ENCODE results near the gene RNU1-3. TPM values are rescaled to one million over a fixed set of nuclear protein-coding genes. Genes with fewer than 3 reads are reported as not detected.
"Not testable (repeated sequence)": the region's sequence is repeated elsewhere in the genome, so short reads cannot be mapped to it uniquely, and the experiment has no call there.

Gene RNU1-3
- total RNA-seq, 1 donor from 2014 or later: under 0.01 TPM

GRCh38 chr1:16707130-16708093 lies 40.7 kb upstream of the RNU1-3 start:
- not testable (repeated sequence) for H4K20me1 ChIP-seq (ENCODE audit: low read depth); H3K27me3 Mint-ChIP-seq (ENCODE audit: insufficient read depth, low read depth); H3K36me3 ChIP-seq; H3K79me2 ChIP-seq (ENCODE audit: low read depth); H3K27ac ChIP-seq; H2AFZ ChIP-seq (replicated peaks); H3K4me1 ChIP-seq; H3K9me3 Mint-ChIP-seq; H3K27ac Mint-ChIP-seq; H3K4me1 Mint-ChIP-seq; H3K9ac ChIP-seq; DNase-seq (ENCODE audit: low spot score); H3K4me3 Mint-ChIP-seq; H3K9me3 ChIP-seq (ENCODE audit: low read depth); H3K27me3 ChIP-seq; H3K36me3 Mint-ChIP-seq; H3F3A ChIP-seq (ENCODE audit: low read depth)
- Histone ChIP-seq H3K4me3 (peak overlapping the region; percentile 27), H3K4me2 (peak overlapping the region; percentile 47)

GRCh38 chr1:16706302-16706701 lies 39.6 kb upstream of the RNU1-3 start:
- H3K9me3 ChIP-seq (ENCODE audit: low read depth); H3K9me3 Mint-ChIP-seq; H3K27me3 Mint-ChIP-seq (ENCODE audit: insufficient read depth, low read depth); H3K4me3 Mint-ChIP-seq; H3K4me2 ChIP-seq; H3K9ac ChIP-seq; H3K36me3 ChIP-seq; H3K4me1 Mint-ChIP-seq; H3K27ac ChIP-seq; H3K4me3 ChIP-seq; DNase-seq (ENCODE audit: low spot score); H3K27me3 ChIP-seq; H3K27ac Mint-ChIP-seq; H3K79me2 ChIP-seq (ENCODE audit: low read depth); H3K36me3 Mint-ChIP-seq; H3K4me1 ChIP-seq; H2AFZ ChIP-seq (replicated peaks); H4K20me1 ChIP-seq (ENCODE audit: low read depth); H3F3A ChIP-seq (ENCODE audit: low read depth): not testable (repeated sequence)

GRCh38 chr1:16704502-16705100 lies 37.9 kb upstream of the RNU1-3 start:
- H3K4me3 Mint-ChIP-seq; H3K27ac ChIP-seq; H3K4me2 ChIP-seq; H3K9ac ChIP-seq; H3K4me1 Mint-ChIP-seq; H3K4me3 ChIP-seq; H4K20me1 ChIP-seq (ENCODE audit: low read depth); H3F3A ChIP-seq (ENCODE audit: low read depth); H2AFZ ChIP-seq (replicated peaks); H3K9me3 Mint-ChIP-seq; H3K36me3 ChIP-seq; H3K79me2 ChIP-seq (ENCODE audit: low read depth); H3K4me1 ChIP-seq; H3K27me3 Mint-ChIP-seq (ENCODE audit: insufficient read depth, low read depth); H3K27ac Mint-ChIP-seq; H3K9me3 ChIP-seq (ENCODE audit: low read depth); H3K36me3 Mint-ChIP-seq; DNase-seq (ENCODE audit: low spot score): not testable (repeated sequence)
- peaks cover 12% of the 10 kb centered on the region for H3K27me3 ChIP-seq

- not testable (repeated sequence) for DNase-seq (ENCODE audit: low spot score); H2AFZ ChIP-seq (replicated peaks); H3K79me2 ChIP-seq (ENCODE audit: low read depth); H3K4me1 Mint-ChIP-seq; H3K27ac Mint-ChIP-seq; H3K4me3 ChIP-seq; H3K27me3 Mint-ChIP-seq (ENCODE audit: insufficient read depth, low read depth); H3K36me3 ChIP-seq; H3F3A ChIP-seq (ENCODE audit: low read depth); H3K27ac ChIP-seq; H3K36me3 Mint-ChIP-seq; H3K9ac ChIP-seq; H4K20me1 ChIP-seq (ENCODE audit: low read depth); H3K4me3 Mint-ChIP-seq; H3K9me3 Mint-ChIP-seq; H3K9me3 ChIP-seq (ENCODE audit: low read depth); H3K4me2 ChIP-seq; H3K4me1 ChIP-seq
- H3K27me3 ChIP-seq: peaks cover 16% of the 10 kb centered on the region
These were observed 37.3 kb upstream of the RNU1-3 start for GRCh38 chr1:16704076-16704475.

GRCh38 chr1:16703602-16704001 lies 36.9 kb upstream of the RNU1-3 start:
- H3K9me3 ChIP-seq (ENCODE audit: low read depth); H3K4me3 Mint-ChIP-seq; H3K4me2 ChIP-seq; H3K36me3 Mint-ChIP-seq; H3K27ac Mint-ChIP-seq; H3F3A ChIP-seq (ENCODE audit: low read depth); H3K4me1 Mint-ChIP-seq; H3K9ac ChIP-seq; H3K27ac ChIP-seq; H3K27me3 Mint-ChIP-seq (ENCODE audit: insufficient read depth, low read depth); H4K20me1 ChIP-seq (ENCODE audit: low read depth); H3K36me3 ChIP-seq; H3K79me2 ChIP-seq (ENCODE audit: low read depth); H3K9me3 Mint-ChIP-seq; H3K4me1 ChIP-seq; DNase-seq (ENCODE audit: low spot score); H2AFZ ChIP-seq (replicated peaks); H3K4me3 ChIP-seq: not testable (repeated sequence)
- peaks cover 16% of the 10 kb centered on the region for H3K27me3 ChIP-seq

- not testable (repeated sequence) for H3F3A ChIP-seq (ENCODE audit: low read depth); H3K27me3 Mint-ChIP-seq (ENCODE audit: insufficient read depth, low read depth)
These were observed 36.4 kb upstream of the RNU1-3 start for GRCh38 chr1:16703141-16703540.

GRCh38 chr1:16702280-16702679 lies 35.5 kb upstream of the RNU1-3 start:
- H3K4me1 ChIP-seq; DNase-seq (ENCODE audit: low spot score); H3K9ac ChIP-seq; H4K20me1 ChIP-seq (ENCODE audit: low read depth); H3K9me3 ChIP-seq (ENCODE audit: low read depth); H3K4me3 Mint-ChIP-seq; H3K4me3 ChIP-seq; H3K27ac ChIP-seq; H3K36me3 Mint-ChIP-seq; H3K4me2 ChIP-seq; H3F3A ChIP-seq (ENCODE audit: low read depth); H3K27ac Mint-ChIP-seq; H3K36me3 ChIP-seq; H3K27me3 Mint-ChIP-seq (ENCODE audit: insufficient read depth, low read depth); H3K4me1 Mint-ChIP-seq; H3K9me3 Mint-ChIP-seq; H2AFZ ChIP-seq (replicated peaks); H3K79me2 ChIP-seq (ENCODE audit: low read depth): not testable (repeated sequence)
- H3K27me3 ChIP-seq: peaks cover 18% of the 10 kb centered on the region

More at GRCh38 chr1:16703141-16703540, 36.4 kb upstream of the RNU1-3 start:
- not testable (repeated sequence) for H3K9ac ChIP-seq; DNase-seq (ENCODE audit: low spot score); H3K27ac Mint-ChIP-seq; H3K4me3 ChIP-seq; H3K79me2 ChIP-seq (ENCODE audit: low read depth); H2AFZ ChIP-seq (replicated peaks); H3K4me1 ChIP-seq; H3K36me3 Mint-ChIP-seq; H3K4me3 Mint-ChIP-seq; H3K4me2 ChIP-seq; H3K27ac ChIP-seq; H3K4me1 Mint-ChIP-seq; H3K9me3 Mint-ChIP-seq; H3K36me3 ChIP-seq; H3K9me3 ChIP-seq (ENCODE audit: low read depth); H4K20me1 ChIP-seq (ENCODE audit: low read depth)
- H3K27me3 ChIP-seq: peaks cover 19% of the 10 kb centered on the region

GRCh38 chr1:16701189-16701588 lies 34.4 kb upstream of the RNU1-3 start:
- H3K36me3 ChIP-seq; H3K79me2 ChIP-seq (ENCODE audit: low read depth); H2AFZ ChIP-seq (replicated peaks); H3K27ac Mint-ChIP-seq; H3K4me3 Mint-ChIP-seq; H3K36me3 Mint-ChIP-seq; H3F3A ChIP-seq (ENCODE audit: low read depth); DNase-seq (ENCODE audit: low spot score); H3K9me3 Mint-ChIP-seq; H3K4me2 ChIP-seq; H3K4me1 Mint-ChIP-seq; H3K4me3 ChIP-seq; H3K27me3 Mint-ChIP-seq (ENCODE audit: insufficient read depth, low read depth); H3K4me1 ChIP-seq; H3K27ac ChIP-seq; H4K20me1 ChIP-seq (ENCODE audit: low read depth); H3K9ac ChIP-seq; H3K9me3 ChIP-seq (ENCODE audit: low read depth): not testable (repeated sequence)
- peaks cover 27% of the 10 kb centered on the region for H3K27me3 ChIP-seq

Measured in neural progenitor cell (in vitro differentiated cells).